Breast epithelium (tissue), 4 donors: ENCODE data around the gene SLC22A12. TPM values are rescaled to one million over a fixed set of nuclear protein-coding genes. Genes with fewer than 3 reads are reported as not detected.

Source experiments
- DNase-seq, 2 donors: peaks; one replicate each; pipeline ENCODE4 v3.0.0-alpha.2; 2019; ENCODE audit warnings: low spot score in 2 of 2
- H3K27ac ChIP-seq, 2 donors: fragments of 200-600 bp; sonication (generic) in 1 of 2; one replicate each; pipeline ENCODE4 v1.5.1; 2016 to 2019; ENCODE audit warnings: mild to moderate bottlenecking in 1 of 2
- H3K27me3 ChIP-seq, 2 donors: fragments of 200-600 bp; sonication (generic) in 1 of 2; one replicate each; pipeline versions ENCODE4 v1.5.1 to v1.6.0; 2017 to 2019; ENCODE audit warnings: control low read depth in 1 of 2, mild to moderate bottlenecking in 1 of 2
- H3K36me3 ChIP-seq: fragments of 200-600 bp; one replicate; pipeline ENCODE4 v1.5.1; 2019
- H3K4me1 ChIP-seq, 2 donors: fragments of 200-600 bp; sonication (generic); one replicate each; pipeline ENCODE4 v1.5.1; 2016 to 2019; ENCODE audit warnings: control low read depth in 1 of 2
- H3K4me3 ChIP-seq, 3 donors: fragments of 200-600 bp; sonication (generic); 1 replicate in 2 of 3; 2 replicates in 1 of 3; pipeline ENCODE4 v1.5.1; 2016 to 2019; ENCODE audit warnings: mild to moderate bottlenecking in 3 of 3, moderate library complexity in 2 of 3
- H3K9me3 ChIP-seq, 2 donors: fragments of 200-600 bp; sonication (generic) in 1 of 2; one replicate each; pipeline ENCODE4 v1.5.1; 2016 to 2019; ENCODE audit warnings: control low read depth in 1 of 2
- POLR2A ChIP-seq: fragments of 450-650 bp; IDR thresholded peaks from one replicate; pipeline ENCODE4 v1.6.1; 2016; ENCODE audit warnings: antibody characterized with exemption, mild to moderate bottlenecking, moderate library complexity
- POLR2AphosphoS5 ChIP-seq, 3 donors: sonication (generic); formaldehyde crosslinking; IDR thresholded peaks; one replicate each; pipeline ENCODE4 v1.6.1; 2017; ENCODE audit warnings: antibody characterized with exemption in 3 of 3
- intact Hi-C: fragments of 100-400 bp; cut with DNase I; formaldehyde crosslinking; loops from one replicate; pipeline ENCODE4 v1.15.1; 2023; ENCODE audit warnings: low total_unique reads
- total RNA-seq, 3 donors: library from RNA; depleted of rRNA; stranded (reverse); fragments of >200 nt; gene quantifications; one replicate each; pipeline ENCODE4 v1.1.0, GENCODE V29; 2016
- TF ChIP-seq, protein P1 (sequence below), 3 donors: fragments of 450-650 bp; IDR thresholded peaks; one replicate each; pipeline ENCODE4 v1.5.1; 2016 to 2017; ENCODE audit warnings: antibody characterized with exemption in 3 of 3, mild to moderate bottlenecking in 3 of 3, moderate library complexity in 3 of 3

SLC22A12 gene
- total RNA-seq, 3 donors from 2014 or later = not detected

DNA sequence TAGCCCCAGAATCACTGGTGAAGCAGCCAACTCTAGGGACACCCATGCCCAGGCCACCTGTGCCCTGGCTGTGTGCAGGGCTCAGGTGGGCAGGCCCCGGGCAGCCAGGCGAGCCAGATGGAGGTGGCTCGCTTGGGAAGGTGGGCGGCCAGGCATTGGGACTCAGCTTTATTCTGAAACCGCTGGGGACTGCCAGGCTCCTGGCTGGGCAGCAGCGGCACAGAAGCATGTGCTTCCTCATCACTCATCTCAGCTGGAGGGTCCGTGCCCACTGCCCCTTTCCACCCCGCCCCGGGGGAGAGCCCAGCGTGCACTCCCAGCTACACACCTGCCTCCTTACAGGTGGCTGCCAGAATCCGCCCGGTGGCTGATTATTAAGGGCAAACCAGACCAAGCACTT, 27.1 kb upstream of the SLC22A12 start:
- Histone ChIP-seq H3K36me3 (no peaks in the 10 kb centered on the region), H3K27ac (no peak overlapping the region), H3K9me3 (no peaks in the 10 kb centered on the region), H3K4me3 (no peak overlapping the region), H3K4me1 (no peaks in the 10 kb centered on the region), H3K27me3 (no peaks in the 10 kb centered on the region)
- intact Hi-C loops = no loop called here
- no peak for DNase-seq
- TF ChIP-seq, protein P1, sequence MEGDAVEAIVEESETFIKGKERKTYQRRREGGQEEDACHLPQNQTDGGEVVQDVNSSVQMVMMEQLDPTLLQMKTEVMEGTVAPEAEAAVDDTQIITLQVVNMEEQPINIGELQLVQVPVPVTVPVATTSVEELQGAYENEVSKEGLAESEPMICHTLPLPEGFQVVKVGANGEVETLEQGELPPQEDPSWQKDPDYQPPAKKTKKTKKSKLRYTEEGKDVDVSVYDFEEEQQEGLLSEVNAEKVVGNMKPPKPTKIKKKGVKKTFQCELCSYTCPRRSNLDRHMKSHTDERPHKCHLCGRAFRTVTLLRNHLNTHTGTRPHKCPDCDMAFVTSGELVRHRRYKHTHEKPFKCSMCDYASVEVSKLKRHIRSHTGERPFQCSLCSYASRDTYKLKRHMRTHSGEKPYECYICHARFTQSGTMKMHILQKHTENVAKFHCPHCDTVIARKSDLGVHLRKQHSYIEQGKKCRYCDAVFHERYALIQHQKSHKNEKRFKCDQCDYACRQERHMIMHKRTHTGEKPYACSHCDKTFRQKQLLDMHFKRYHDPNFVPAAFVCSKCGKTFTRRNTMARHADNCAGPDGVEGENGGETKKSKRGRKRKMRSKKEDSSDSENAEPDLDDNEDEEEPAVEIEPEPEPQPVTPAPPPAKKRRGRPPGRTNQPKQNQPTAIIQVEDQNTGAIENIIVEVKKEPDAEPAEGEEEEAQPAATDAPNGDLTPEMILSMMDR (IDR thresholded peaks at IDR 0.05) = no peak
- TF ChIP-seq POLR2A (no peak), POLR2AphosphoS5 (IDR thresholded peaks at IDR 0.05) (no peak)

DNA sequence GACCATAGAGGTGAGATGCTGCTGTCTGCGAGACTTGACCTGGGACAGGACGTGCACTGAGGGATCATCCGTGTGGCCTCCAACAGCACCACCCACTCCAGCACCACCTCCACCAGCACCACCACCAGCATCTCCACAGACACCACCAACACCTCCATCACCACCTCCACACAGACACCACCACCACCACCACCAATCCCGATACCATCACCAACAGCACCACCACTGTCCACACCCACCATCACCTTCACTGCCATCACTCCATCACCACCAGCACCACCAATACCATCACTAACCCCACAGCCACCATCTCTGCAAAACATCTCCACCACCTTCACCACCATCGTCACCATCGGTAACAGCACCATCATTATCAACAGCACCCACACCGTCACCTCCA, 26.6 kb upstream of the SLC22A12 start:
- no peaks in the 10 kb centered on the region for H3K4me1 ChIP-seq
- H3K36me3 ChIP-seq = no peaks in the 10 kb centered on the region
- no peak overlapping the region for H3K4me3 ChIP-seq
- no peaks in the 10 kb centered on the region for H3K9me3 ChIP-seq
- no peak for TF ChIP-seq POLR2AphosphoS5 (IDR thresholded peaks at IDR 0.05)
- TF ChIP-seq POLR2A = no peak
- TF ChIP-seq, protein P1 (IDR thresholded peaks at IDR 0.05) = no peak
- intact Hi-C loops = no loop called here
- no peak overlapping the region for H3K27ac ChIP-seq
- no peak for DNase-seq
- H3K27me3 ChIP-seq = no peaks in the 10 kb centered on the region

DNA sequence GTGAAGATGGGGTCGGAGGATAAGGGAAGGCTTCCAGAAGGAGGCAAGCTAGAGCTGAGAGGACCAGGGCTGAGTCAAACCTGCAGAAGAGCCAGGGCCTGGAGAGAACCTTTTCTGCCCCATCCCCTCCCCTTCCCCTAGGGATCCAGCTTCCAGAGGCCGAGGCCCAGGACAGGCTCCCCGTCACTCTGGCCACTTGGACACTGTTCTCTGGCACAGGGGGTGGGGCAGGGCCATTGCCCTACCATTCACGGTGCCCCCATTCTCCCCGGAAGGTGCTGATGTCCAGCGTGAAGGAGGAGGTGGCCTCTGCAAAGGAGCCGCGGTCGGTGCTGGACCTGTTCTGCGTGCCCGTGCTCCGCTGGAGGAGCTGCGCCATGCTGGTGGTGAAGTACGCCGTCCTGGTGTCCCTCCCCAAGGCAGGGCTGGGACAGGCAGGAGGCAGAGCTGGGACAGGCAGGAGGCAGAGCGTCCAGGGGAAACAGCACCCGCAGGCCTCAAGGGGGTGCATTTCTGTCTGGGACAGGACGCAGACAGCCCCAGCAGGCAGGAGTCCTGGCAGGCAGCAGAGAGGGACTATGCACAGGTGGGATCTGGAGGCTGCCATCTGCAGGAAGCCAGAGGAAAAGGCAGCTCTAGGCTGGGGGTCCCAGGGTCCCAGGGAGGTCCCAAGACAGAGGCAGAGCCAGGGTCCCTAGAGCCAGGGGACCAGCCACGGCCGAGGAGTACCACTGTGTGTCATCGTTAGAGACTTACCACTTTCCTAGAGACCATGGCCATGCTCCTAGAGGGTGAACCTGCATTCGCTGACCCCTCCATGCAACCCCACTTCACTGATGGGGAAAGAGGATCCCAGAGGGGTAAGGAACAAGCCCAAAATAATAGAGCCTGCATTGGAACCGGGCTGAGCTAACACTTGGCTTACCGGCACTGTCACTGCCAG, 25.8 kb upstream of the SLC22A12 start:
- intact Hi-C loops = no loop called here
- Histone ChIP-seq H3K4me3 (no peak overlapping the region), H3K27me3 (no peaks in the 10 kb centered on the region), H3K4me1 (no peaks in the 10 kb centered on the region), H3K27ac (no peak overlapping the region), H3K36me3 (no peaks in the 10 kb centered on the region), H3K9me3 (no peaks in the 10 kb centered on the region)
- DNase-seq = no peak
- TF ChIP-seq POLR2A = no peak
- TF ChIP-seq, protein P1 (IDR thresholded peaks at IDR 0.05) = no peak
- TF ChIP-seq POLR2AphosphoS5 (IDR thresholded peaks at IDR 0.05) = no peak

DNA sequence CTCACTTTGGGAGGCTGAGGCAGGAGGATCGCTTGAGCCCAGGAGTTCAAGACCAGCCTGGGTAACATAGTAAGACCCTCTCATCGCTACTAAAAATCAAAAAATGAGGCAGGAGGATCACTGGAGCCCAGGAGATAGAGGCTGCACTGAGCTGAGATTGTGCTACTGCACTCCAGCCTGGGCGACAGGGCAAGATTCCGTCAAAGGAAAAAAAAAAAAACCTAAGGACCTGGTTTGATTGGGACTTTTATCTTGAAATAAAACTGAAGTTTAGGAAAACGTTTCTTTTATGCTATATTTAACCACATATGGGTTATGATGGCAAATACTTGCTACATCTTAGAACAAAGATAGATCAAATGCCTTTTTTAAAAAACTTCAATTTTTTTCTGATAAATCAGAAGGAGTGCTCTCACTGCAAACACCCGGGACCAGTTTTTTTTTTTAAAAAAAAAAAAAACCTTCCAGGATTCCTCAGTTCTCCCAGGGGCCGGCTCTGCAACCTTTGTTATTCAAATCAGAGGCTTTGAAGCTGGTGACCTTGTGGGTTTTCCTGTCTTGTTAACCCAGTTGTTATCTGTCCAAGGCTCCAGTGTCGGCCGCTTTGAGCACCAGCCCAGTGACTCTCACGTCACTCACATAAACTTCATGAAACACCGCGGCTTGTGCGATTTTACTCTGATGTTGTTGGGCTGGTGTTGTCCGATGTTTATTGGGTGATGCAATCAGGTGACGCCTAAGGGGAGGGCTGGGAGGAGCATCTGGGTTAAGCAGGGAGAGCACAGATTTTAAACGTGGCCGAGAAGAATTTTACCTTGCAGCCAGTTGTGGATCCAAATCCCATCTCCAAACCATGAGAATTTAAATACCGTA, 24.7 kb upstream of the SLC22A12 start:
- H3K27ac ChIP-seq = peak overlapping the region; percentile 14 to 60
- no peaks in the 10 kb centered on the region for H3K27me3 ChIP-seq
- DNase-seq = peak in 1 of 2 donors; percentile 48
- intact Hi-C loops = no loop called here
- H3K4me1 ChIP-seq = no peaks in the 10 kb centered on the region
- no peaks in the 10 kb centered on the region for H3K9me3 ChIP-seq
- H3K4me3 ChIP-seq = peak overlapping the region in 1 of 3 donors; percentile 29
- H3K36me3 ChIP-seq = no peaks in the 10 kb centered on the region
- TF ChIP-seq POLR2AphosphoS5 (IDR thresholded peaks at IDR 0.05) = no peak
- TF ChIP-seq POLR2A = no peak
- TF ChIP-seq, protein P1 (IDR thresholded peaks at IDR 0.05) = no peak
